ENCODE measurements around the gene COG4.

DNA sequence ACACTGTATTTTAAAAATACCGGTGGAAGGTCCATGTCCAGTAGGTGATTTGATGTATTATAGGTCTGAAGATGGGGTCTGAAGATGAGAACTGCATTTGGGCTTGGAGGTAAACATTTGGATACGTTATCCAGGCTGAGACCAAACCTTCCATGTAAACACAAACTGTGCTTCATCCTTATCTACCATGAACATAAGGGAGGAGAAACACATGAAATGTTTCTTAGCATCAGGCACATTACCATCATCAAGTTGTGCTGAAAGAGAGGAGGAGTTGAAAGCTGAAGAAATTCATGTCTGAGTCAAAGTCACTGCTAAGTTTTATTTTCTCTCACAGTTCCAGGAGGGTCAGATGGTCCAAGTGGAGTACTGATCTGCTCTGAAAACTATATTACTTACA, 11.6 kb upstream of the COG4 start:
- no peak for TF ChIP-seq KDM1A (IDR thresholded peaks at IDR 0.05; ENCODE audit: low read depth)
- TF ChIP-seq, protein P1, sequence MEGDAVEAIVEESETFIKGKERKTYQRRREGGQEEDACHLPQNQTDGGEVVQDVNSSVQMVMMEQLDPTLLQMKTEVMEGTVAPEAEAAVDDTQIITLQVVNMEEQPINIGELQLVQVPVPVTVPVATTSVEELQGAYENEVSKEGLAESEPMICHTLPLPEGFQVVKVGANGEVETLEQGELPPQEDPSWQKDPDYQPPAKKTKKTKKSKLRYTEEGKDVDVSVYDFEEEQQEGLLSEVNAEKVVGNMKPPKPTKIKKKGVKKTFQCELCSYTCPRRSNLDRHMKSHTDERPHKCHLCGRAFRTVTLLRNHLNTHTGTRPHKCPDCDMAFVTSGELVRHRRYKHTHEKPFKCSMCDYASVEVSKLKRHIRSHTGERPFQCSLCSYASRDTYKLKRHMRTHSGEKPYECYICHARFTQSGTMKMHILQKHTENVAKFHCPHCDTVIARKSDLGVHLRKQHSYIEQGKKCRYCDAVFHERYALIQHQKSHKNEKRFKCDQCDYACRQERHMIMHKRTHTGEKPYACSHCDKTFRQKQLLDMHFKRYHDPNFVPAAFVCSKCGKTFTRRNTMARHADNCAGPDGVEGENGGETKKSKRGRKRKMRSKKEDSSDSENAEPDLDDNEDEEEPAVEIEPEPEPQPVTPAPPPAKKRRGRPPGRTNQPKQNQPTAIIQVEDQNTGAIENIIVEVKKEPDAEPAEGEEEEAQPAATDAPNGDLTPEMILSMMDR (IDR thresholded peaks at IDR 0.05), result no peak

All from A549 (cell line).